Fibroblast of lung (primary cell): ENCODE results near the gene ENOX1. TPM values are rescaled to one million over a fixed set of nuclear protein-coding genes. Genes with fewer than 3 reads are reported as not detected.
A peak's percentile ranks its signal among the peaks of the same experiment; 100 is the strongest.

Experiments
- DNase-seq, 2 donors: peaks; one replicate each; pipeline versions ENCODE4 v3.0.0 to v3.0.0-alpha.2; 2010; ENCODE audit warnings: low read depth in 2 of 2
- H2AFZ ChIP-seq: 2 replicates; pipeline ENCODE4 v1.5.1; 2012; ENCODE audit warnings: low read length, control low read depth, inconsistent platforms
- H3K27ac ChIP-seq: 2 replicates; pipeline ENCODE4 v1.5.1; 2011; ENCODE audit warnings: low read length, control low read depth; ENCODE audit not compliant: insufficient read depth
- H3K27me3 ChIP-seq: 2 replicates; pipeline ENCODE4 v1.5.1; 2011; ENCODE audit warnings: mild to moderate bottlenecking, low read length; ENCODE audit not compliant: control insufficient read depth, insufficient read depth
- H3K36me3 ChIP-seq: 2 replicates; pipeline ENCODE4 v1.5.1; 2011; ENCODE audit warnings: low read length; ENCODE audit not compliant: control insufficient read depth, insufficient read depth
- H3K4me1 ChIP-seq: 2 replicates; pipeline ENCODE4 v1.5.1; 2011; ENCODE audit warnings: low read length; ENCODE audit not compliant: control insufficient read depth, insufficient read depth; ENCODE audit errors: extremely low read depth
- H3K4me2 ChIP-seq: 2 replicates; pipeline ENCODE4 v1.5.1; 2011; ENCODE audit warnings: low read length, control low read depth; ENCODE audit not compliant: insufficient read depth; ENCODE audit errors: extremely low read depth
- H3K4me3 ChIP-seq, 4 experiments: fragments of 200-600 bp in 1 of 4; sonication (generic) in 1 of 4; replicated peaks in 1 of 4; 2 replicates each; pipeline ENCODE4 v1.5.1; 2011 to 2016; ENCODE audit warnings: low read length in 4 of 4, low read depth in 3 of 4, mild to moderate bottlenecking in 3 of 4, control low read depth in 2 of 4, inconsistent platforms in 1 of 4, mixed read lengths in 1 of 4; ENCODE audit not compliant: insufficient read depth in 1 of 4; ENCODE audit errors: control extremely low read depth in 1 of 4
- H3K79me2 ChIP-seq: 2 replicates; pipeline ENCODE4 v1.5.1; 2012; ENCODE audit warnings: mild to moderate bottlenecking, low read length, inconsistent platforms; ENCODE audit not compliant: control insufficient read depth, insufficient read depth
- H3K9ac ChIP-seq: 2 replicates; pipeline ENCODE4 v1.5.1; 2011; ENCODE audit warnings: mild to moderate bottlenecking, low read length, control low read depth; ENCODE audit not compliant: insufficient read depth
- H3K9me3 ChIP-seq: 2 replicates; pipeline ENCODE4 v1.5.1; 2012; ENCODE audit warnings: low read depth, low read length; ENCODE audit not compliant: control insufficient read depth, insufficient read depth
- H4K20me1 ChIP-seq: 2 replicates; pipeline ENCODE4 v1.5.1; 2011; ENCODE audit warnings: low read length; ENCODE audit not compliant: control insufficient read depth, insufficient read depth; ENCODE audit errors: extremely low read depth
- EZH2 ChIP-seq: IDR thresholded peaks from 2 replicates; pipeline ENCODE4 v1.5.1; 2012; ENCODE audit warnings: low read length, control low read depth, mild to moderate bottlenecking; ENCODE audit errors: missing control alignments
- polyA plus RNA-seq, 2 donors: library from polyadenylated mRNA; depleted of rRNA in 1 of 2; stranded (reverse) in 1 of 2; unstranded in 1 of 2; fragments of >200 nt; gene quantifications; 2 replicates each; pipeline ENCODE4 v1.2.1, GENCODE V29; 2011 to 2012; ENCODE audit warnings: missing spikeins in 1 of 2
- total RNA-seq: library from RNA; depleted of rRNA; stranded (reverse); fragments of >200 nt; gene quantifications from 2 replicates; pipeline ENCODE4 v1.2.1, GENCODE V29; 2014
- TF ChIP-seq, protein P1 (sequence below), 2 donors: IDR thresholded peaks in 1 of 2; conservative IDR thresholded peaks in 1 of 2; 1 replicate in 1 of 2; 2 replicates in 1 of 2; pipeline ENCODE4 v1.5.1; 2011 to 2012; ENCODE audit warnings: low read length in 2 of 2, control low read depth in 1 of 2, inconsistent platforms in 1 of 2, low read depth in 1 of 2, mild to moderate bottlenecking in 1 of 2

The ENOX1 gene
- total and polyA plus RNA-seq, 2 donors (not counting 1 experiment from before 2014, with no cell fraction given): 3.5 to 7.6 TPM

DNA sequence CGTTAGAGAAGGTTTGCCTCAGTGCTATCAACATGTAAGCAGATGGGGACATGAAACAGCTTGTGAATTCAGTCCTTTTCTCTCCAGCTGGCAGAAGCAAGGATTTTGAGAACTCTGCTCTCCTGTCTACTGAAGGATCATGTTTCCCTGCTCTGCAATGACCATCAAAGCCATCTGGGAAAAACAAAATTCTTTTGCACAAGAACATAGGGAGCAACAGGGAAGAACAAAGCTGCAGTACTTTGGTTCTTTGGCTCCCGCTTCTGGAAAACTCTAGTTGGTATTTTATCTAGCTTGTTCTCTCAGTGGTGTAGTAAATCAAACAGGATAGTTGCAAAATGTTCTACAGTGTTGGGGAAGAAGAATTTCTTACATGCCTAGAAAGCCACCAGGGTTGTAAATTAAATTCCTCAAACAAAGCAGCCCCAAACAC is 270.4 kb downstream of the ENOX1 start:
- no peak overlapping the region for H3K27ac ChIP-seq
- no peaks in the 10 kb centered on the region for H3K4me1 ChIP-seq
- no peak overlapping the region for H3K4me2 ChIP-seq
- H3K79me2 ChIP-seq: no peaks in the 10 kb centered on the region
- no peaks in the 10 kb centered on the region for H3K9me3 ChIP-seq
- no peaks in the 10 kb centered on the region for H3K27me3 ChIP-seq
- H3K36me3 ChIP-seq: no peaks in the 10 kb centered on the region
- H3K9ac ChIP-seq: no peak overlapping the region
- DNase-seq: peak; percentile 62 to 91
- no peak overlapping the region for H2AFZ ChIP-seq
- no peak for TF ChIP-seq EZH2
- TF ChIP-seq, protein P1, sequence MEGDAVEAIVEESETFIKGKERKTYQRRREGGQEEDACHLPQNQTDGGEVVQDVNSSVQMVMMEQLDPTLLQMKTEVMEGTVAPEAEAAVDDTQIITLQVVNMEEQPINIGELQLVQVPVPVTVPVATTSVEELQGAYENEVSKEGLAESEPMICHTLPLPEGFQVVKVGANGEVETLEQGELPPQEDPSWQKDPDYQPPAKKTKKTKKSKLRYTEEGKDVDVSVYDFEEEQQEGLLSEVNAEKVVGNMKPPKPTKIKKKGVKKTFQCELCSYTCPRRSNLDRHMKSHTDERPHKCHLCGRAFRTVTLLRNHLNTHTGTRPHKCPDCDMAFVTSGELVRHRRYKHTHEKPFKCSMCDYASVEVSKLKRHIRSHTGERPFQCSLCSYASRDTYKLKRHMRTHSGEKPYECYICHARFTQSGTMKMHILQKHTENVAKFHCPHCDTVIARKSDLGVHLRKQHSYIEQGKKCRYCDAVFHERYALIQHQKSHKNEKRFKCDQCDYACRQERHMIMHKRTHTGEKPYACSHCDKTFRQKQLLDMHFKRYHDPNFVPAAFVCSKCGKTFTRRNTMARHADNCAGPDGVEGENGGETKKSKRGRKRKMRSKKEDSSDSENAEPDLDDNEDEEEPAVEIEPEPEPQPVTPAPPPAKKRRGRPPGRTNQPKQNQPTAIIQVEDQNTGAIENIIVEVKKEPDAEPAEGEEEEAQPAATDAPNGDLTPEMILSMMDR (conservative IDR thresholded peaks at IDR 0.05 in 1 of 2, IDR thresholded peaks at IDR 0.05 in 1 of 2; ENCODE audit: low read depth in 1 of 2, low read length in 2 of 2): no peak
- no peaks in the 10 kb centered on the region for H4K20me1 ChIP-seq
- no peak overlapping the region for H3K4me3 ChIP-seq

DNA sequence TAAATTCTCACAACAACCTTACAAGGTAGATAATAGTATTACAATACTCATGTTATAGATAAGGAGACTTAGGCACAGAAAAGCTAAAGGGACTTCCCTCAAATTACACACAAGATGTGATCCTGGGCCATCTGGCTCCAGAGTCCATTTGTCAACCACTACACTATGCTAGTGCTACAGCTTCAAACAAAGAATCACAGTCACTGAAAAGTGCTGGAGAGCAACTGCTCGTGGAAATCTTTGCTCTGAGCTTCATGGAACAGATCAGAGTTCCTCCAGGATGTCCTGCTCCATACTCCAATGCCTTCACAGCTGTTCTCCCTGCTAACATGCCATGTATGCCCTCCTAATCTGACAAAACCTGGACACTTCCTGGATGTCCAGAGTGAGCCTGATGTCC is 271.2 kb downstream of the ENOX1 start:
- TF ChIP-seq, protein P1 (conservative IDR thresholded peaks at IDR 0.05 in 1 of 2, IDR thresholded peaks at IDR 0.05 in 1 of 2; ENCODE audit: low read depth in 1 of 2, low read length in 2 of 2): no peak
- no peak for TF ChIP-seq EZH2
- H3K79me2 ChIP-seq: no peaks in the 10 kb centered on the region
- no peaks in the 10 kb centered on the region for H3K27me3 ChIP-seq
- H3K9ac ChIP-seq: no peak overlapping the region
- H3K36me3 ChIP-seq: no peaks in the 10 kb centered on the region
- H4K20me1 ChIP-seq: no peaks in the 10 kb centered on the region
- no peaks in the 10 kb centered on the region for H3K4me1 ChIP-seq
- H3K4me3 ChIP-seq: no peak overlapping the region
- no peak overlapping the region for H3K27ac ChIP-seq
- no peak for DNase-seq
- no peak overlapping the region for H2AFZ ChIP-seq
- no peak overlapping the region for H3K4me2 ChIP-seq
- H3K9me3 ChIP-seq: no peaks in the 10 kb centered on the region

DNA sequence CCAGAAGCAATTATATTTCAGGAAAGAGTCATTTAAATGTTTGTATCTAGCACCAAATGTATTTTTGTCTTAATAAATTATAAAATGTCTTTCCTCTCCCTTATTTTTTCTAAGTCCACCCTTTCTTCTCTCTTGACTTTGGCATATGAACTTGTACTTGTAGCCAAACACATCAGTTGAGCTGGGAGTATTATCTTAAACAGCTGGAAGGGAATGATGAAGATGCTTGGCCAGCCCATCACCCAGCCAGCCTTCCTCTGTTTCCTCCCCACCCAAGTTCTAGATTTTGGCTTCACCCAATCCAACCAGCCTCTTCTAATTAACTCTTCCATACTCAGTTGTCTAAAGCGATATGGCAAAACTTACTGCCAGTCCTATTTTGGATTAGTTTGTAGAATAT is 272.5 kb downstream of the ENOX1 start:
- TF ChIP-seq, protein P1 (conservative IDR thresholded peaks at IDR 0.05 in 1 of 2, IDR thresholded peaks at IDR 0.05 in 1 of 2; ENCODE audit: low read depth in 1 of 2, low read length in 2 of 2): no peak
- TF ChIP-seq EZH2: no peak
- no peak overlapping the region for H3K9ac ChIP-seq
- H3K4me1 ChIP-seq: no peaks in the 10 kb centered on the region
- H3K79me2 ChIP-seq: no peaks in the 10 kb centered on the region
- no peaks in the 10 kb centered on the region for H4K20me1 ChIP-seq
- no peak overlapping the region for H3K27ac ChIP-seq
- no peak overlapping the region for H3K4me3 ChIP-seq
- no peaks in the 10 kb centered on the region for H3K9me3 ChIP-seq
- H3K36me3 ChIP-seq: no peaks in the 10 kb centered on the region
- H3K27me3 ChIP-seq: no peaks in the 10 kb centered on the region
- DNase-seq: no peak
- H2AFZ ChIP-seq: no peak overlapping the region
- H3K4me2 ChIP-seq: no peak overlapping the region
